Stimulated activated CD8-positive, alpha-beta memory T cell treated with anti-CD3 and anti-CD28 coated beads, Interleukin-12 subunit alpha, Interleukin-12 subunit beta, amount 100 ng/mL, for 4 hours (primary cell): ENCODE results near the gene SFSWAP.

ENCODE experiments used
- DNase-seq: peaks from one replicate; pipeline ENCODE4 v3.0.0-alpha.2; 2020; ENCODE audit warnings: low read depth

The SFSWAP gene

GRCh38 chr12:131815131-131815530, 104.2 kb downstream of the SFSWAP start:
- DNase-seq = no peak

DNA sequence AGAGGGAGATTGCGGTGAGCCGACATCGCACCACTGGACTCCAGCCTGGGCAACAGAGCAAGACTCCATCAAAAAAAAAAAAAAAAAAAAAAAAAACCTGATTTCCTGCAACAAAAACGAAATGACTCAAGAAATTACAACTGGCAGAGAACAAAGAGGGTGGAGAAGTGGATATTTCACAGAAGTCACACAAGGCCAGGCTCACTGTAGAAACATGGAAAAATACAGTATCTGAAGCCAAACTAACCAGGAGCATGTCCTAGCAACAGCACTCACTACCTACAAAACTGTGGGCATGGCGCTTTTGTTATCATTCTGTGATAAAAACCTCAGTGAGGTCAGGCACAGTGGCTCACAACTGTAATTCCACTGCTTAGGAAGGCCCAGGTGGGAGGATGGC, 105.6 kb downstream of the SFSWAP start:
- no peak for DNase-seq

GRCh38 chr12:131817241-131817640, 106.4 kb downstream of the SFSWAP start:
- DNase-seq = no peak

GRCh38 chr12:131818821-131819585, 108.1 kb downstream of the SFSWAP start:
- no peak for DNase-seq

DNA sequence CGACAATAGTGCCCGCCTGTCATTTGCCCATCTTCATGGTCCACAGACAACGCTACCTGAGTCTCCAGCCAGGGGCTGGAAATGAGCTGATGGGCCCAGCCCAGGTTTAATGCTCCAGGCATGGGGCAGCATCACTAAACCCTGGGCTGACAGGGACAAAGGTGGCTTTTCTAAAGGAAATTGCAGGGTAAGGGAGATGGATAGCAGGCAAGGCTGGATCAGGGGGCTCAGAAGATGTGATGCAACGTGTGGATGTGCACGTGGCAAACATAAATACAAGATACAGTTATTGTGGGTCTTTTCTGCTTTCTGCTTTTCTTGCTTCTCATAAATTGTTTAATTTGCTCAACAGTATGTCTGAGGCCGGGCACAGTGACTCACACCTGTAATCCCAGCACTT, 113.6 kb downstream of the SFSWAP start:
- no peak for DNase-seq

- DNase-seq = no peak
Measured at GRCh38 chr12:131825146-131825892, 114.4 kb downstream of the SFSWAP start.

DNA sequence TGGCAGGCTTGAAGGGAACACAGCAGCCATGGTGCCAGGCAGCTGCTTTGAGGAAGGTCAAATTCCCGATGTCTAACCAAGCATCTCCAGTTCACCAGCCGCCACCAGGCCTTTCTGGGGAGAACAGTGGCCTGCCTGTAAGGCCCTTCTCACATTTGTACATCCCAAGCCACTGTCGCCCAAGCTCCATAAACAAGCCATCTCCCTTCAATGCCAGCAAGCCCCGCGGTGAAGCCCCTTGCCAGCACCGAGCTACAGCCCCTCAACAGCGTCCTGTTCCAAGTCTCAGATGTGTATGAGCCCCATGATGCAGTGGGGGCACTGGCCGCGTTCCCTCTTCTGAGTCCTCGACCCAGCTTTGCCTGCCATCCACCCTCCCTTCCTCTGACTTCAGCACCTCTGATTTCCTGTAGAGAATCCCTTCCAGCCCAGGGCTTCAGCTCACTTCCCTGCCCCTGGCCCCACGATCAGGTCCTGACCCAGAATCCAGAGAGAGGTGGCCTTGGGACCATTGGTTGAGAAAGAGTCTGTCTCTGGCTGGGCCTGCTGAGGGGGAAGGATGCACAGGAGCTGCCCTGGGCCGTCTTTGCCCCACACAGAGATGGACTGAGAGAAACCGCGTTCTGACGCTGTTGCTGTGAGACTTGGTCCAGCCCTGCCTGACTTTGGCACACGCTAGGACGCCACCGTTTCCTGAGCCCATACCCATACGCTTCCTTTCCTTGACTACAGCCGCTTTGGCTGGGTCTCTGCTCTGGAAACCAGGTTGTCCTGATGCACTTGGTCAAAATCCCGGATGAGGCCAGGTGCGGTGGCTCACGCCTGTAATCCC, 115.4 kb downstream of the SFSWAP start:
- DNase-seq = no peak

DNA sequence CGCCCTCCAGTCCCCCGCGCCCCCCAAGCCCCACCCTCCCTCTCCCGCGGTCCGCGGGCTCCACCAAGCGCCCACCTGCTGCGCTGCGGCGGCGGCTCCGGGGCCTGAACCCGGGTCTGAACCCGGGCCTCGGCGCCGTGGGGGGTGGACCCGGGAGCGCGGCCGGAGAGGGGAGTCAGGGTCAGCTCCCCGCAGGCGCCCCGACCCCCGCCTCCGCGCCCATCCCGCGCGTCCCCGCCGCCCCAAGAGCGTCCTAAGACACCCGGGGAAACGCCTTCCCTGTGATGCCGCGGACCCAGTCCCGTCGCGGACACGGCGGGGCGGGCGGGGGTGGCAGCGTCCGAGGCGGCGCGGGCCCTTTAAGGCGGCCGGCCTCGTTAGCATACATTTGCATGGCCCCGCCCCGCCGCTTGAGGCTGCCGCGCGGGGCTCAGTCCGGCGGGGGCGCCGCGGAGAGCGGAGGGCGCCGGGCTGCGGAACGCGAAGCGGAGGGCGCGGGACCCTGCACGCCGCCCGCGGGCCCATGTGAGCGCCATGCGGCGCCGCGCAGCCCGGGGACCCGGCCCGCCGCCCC, 117.2 kb downstream of the SFSWAP start, which contains the start of gene MMP17:
Gene MMP17, plus strand, starts transcription at position 433 of the 574 bp plus-strand sequence. Its CDS starts 102 bp downstream, at position 535.
- DNase-seq = no peak

GRCh38 chr12:131828671-131829355, 117.9 kb downstream of the SFSWAP start:
- no peak for DNase-seq

GRCh38 chr12:131829356-131829747, 118.5 kb downstream of the SFSWAP start:
- DNase-seq = no peak

GRCh38 chr12:131829791-131830334, 119.0 kb downstream of the SFSWAP start:
- DNase-seq = no peak

GRCh38 chr12:131830335-131830913, 119.5 kb downstream of the SFSWAP start:
- DNase-seq = no peak

- peak; percentile 30 for DNase-seq
Measured at GRCh38 chr12:131830914-131831571, 120.2 kb downstream of the SFSWAP start.

DNA sequence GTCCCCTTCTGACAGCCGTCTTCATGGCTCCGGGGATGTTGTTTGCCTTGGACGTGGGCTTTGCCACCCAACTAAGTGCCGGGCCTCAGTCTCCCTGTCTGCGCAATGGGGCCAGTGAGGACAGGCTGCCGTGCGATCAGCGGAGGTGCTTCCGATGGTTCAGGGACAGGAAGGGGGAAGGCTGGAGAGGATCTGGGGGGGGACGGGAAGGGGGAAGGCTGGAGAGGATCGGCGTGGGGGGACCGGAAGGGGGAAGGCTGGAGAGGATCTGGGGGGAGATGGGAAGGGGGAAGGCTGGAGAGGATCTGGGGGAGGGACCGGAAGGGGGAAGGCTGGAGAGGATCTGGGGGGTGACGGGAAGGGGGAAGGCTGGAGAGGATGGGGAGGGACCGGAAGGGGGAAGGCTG, 120.7 kb downstream of the SFSWAP start:
- DNase-seq = no peak

- no peak for DNase-seq
Measured at GRCh38 chr12:131832321-131833231, 121.7 kb downstream of the SFSWAP start.

- no peak for DNase-seq
Measured at GRCh38 chr12:131833288-131833895, 122.5 kb downstream of the SFSWAP start.

DNA sequence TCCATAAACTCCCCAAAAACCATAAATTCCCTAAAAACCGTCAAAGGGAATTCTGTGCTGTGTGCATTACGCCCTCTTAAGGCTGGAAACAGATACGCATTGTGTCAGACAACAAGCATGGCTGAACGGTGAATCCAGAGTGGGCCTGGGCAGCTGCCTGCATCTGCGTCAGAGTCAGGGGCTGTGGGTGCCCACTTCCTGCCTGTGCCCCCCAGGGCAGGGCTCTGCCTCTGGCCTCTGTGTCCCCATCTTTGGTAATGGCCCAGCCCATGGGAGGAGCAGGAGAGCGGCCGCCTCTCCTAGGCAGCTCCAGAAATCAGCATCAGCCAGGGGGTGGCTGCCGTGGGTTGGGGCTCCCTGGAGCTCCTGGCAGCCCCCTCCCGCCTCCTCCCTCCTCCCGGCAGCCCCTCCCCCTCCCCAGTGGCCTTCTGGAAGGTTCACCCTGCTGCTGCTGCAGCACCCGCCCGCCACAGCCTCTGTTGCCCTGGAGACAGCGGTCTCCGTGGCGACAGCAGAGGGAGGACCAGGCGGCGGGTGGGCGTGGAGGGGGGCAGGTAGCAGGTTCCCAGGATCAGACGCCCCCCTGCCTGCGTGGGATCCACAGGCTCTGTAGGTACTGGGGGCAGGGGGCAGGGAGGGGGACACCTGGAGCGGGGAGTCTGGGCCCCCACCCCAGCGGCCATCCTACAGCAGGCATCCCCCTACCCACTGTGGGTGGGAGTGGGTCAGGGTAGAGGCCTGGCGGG, 123.2 kb downstream of the SFSWAP start:
- no peak for DNase-seq
